ENCODE data around the gene WDR18.
A peak's percentile ranks its signal among the peaks of the same experiment; 100 is the strongest.

Gene WDR18

GRCh38 chr19:995051-995827 lies 11.1 kb downstream of the WDR18 start:
- Histone ChIP-seq H3K27me3 (peaks cover 47% of the 10 kb centered on the region), H3K4me1 (peaks cover 13% of the 10 kb centered on the region), H3K9me3 (no peaks in the 10 kb centered on the region), H3K36me3 (peaks cover 36% of the 10 kb centered on the region), H3K4me3 (ENCODE audit: low read depth, low read length) (no peak overlapping the region)
- no peak for TF ChIP-seq CTCF (IDR thresholded peaks at IDR 0.05; ENCODE audit: low read depth, low read length)
- DNase-seq = no peak

- TF ChIP-seq CTCF (IDR thresholded peaks at IDR 0.05; ENCODE audit: low read depth, low read length) = no peak
- Histone ChIP-seq H3K4me1 (peaks cover 13% of the 10 kb centered on the region), H3K9me3 (no peaks in the 10 kb centered on the region), H3K27me3 (peaks cover 57% of the 10 kb centered on the region), H3K36me3 (peaks cover 26% of the 10 kb centered on the region), H3K4me3 (ENCODE audit: low read depth, low read length) (no peak overlapping the region)
- peak; percentile 57 for DNase-seq
Observed at GRCh38 chr19:996051-996838, 12.1 kb downstream of the WDR18 start.

- peaks cover 73% of the 10 kb centered on the region for H3K27me3 ChIP-seq
- H3K4me1 ChIP-seq = peaks cover 13% of the 10 kb centered on the region
- no peak overlapping the region for H3K4me3 ChIP-seq (ENCODE audit: low read depth, low read length)
- DNase-seq = no peak
- no peak for TF ChIP-seq CTCF (IDR thresholded peaks at IDR 0.05; ENCODE audit: low read depth, low read length)
- peaks cover 15% of the 10 kb centered on the region for H3K36me3 ChIP-seq
- H3K9me3 ChIP-seq = no peaks in the 10 kb centered on the region
Observed at GRCh38 chr19:998064-998463, 13.9 kb downstream of the WDR18 start.

GRCh38 chr19:999379-999719 lies 15.2 kb downstream of the WDR18 start:
- Histone ChIP-seq H3K4me3 (ENCODE audit: low read depth, low read length) (no peak overlapping the region), H3K27me3 (peaks cover 85% of the 10 kb centered on the region), H3K9me3 (no peaks in the 10 kb centered on the region), H3K4me1 (peaks cover 13% of the 10 kb centered on the region), H3K36me3 (peaks cover 2% of the 10 kb centered on the region)
- no peak for TF ChIP-seq CTCF (IDR thresholded peaks at IDR 0.05; ENCODE audit: low read depth, low read length)
- no peak for DNase-seq

- Histone ChIP-seq H3K4me3 (ENCODE audit: low read depth, low read length) (no peak within 1 kb of the TSS), H3K27me3 (peaks cover 93% of the 10 kb centered on the region), H3K9me3 (no peaks in the 10 kb centered on the region; the same call in 1 of the 2 replicates), H3K4me1 (peaks cover 13% of the 10 kb centered on the region), H3K36me3 (no peaks in the 10 kb centered on the region)
- TF ChIP-seq CTCF (IDR thresholded peaks at IDR 0.05; ENCODE audit: low read depth, low read length) = peak; percentile 42
- DNase-seq = peak; percentile 75
Observed at GRCh38 chr19:1000095-1000494, 15.9 kb downstream of the WDR18 start, which contains the start of gene GRIN3B. Gene GRIN3B (plus strand): TSS chr19:1000419. CDS start chr19:1000438, 19 bp downstream.
